GM21526 (cell line): ENCODE measurements around the gene DCDC2B.

ENCODE experiments used
- ATAC-seq: cut with Tn5 transposase; IDR thresholded peaks from one replicate; pipeline ENCODE4 v1.9.1; 2021; ENCODE audit warnings: moderate library complexity; ENCODE audit not compliant: unreplicated experiment, low FRiP score

Gene DCDC2B

GRCh38 chr1:32221980-32222755 is 13.3 kb downstream of the DCDC2B start, which contains the start of the genes EIF3I and TMEM234:
TSS of gene EIF3I (plus strand) at chr1:32222407. CDS start at chr1:32222442, 35 bp downstream.
TSS of gene TMEM234 (minus strand) at chr1:32222353. CDS start at chr1:32222322, 31 bp downstream.
- ATAC-seq, result peak; percentile 89

GRCh38 chr1:32223683-32224082 is 14.8 kb downstream of the DCDC2B start:
- no peak for ATAC-seq

- no peak for ATAC-seq
Observed at GRCh38 chr1:32224285-32224684, 15.4 kb downstream of the DCDC2B start.

GRCh38 chr1:32228771-32229170 is 19.9 kb downstream of the DCDC2B start:
- no peak for ATAC-seq

- ATAC-seq, result no peak
Observed at GRCh38 chr1:32231843-32232432, 23.0 kb downstream of the DCDC2B start.

GRCh38 chr1:32232558-32233304 is 23.8 kb downstream of the DCDC2B start:
- ATAC-seq, result no peak

- no peak for ATAC-seq
Observed at GRCh38 chr1:32234792-32235191, 25.9 kb downstream of the DCDC2B start.

- ATAC-seq, result no peak
Observed at GRCh38 chr1:32239337-32239736, 30.4 kb downstream of the DCDC2B start.

- ATAC-seq, result no peak
Observed at GRCh38 chr1:32239790-32240139, 30.9 kb downstream of the DCDC2B start.

- no peak for ATAC-seq
Observed at GRCh38 chr1:32240140-32240951, 31.5 kb downstream of the DCDC2B start.

- no peak for ATAC-seq
Observed at GRCh38 chr1:32241001-32241763, 32.3 kb downstream of the DCDC2B start.

- ATAC-seq, result no peak
Observed at GRCh38 chr1:32242341-32242851, 33.5 kb downstream of the DCDC2B start.

GRCh38 chr1:32246888-32247273 is 38.0 kb downstream of the DCDC2B start, which contains the start of gene FAM167B:
TSS of gene FAM167B (plus strand) at chr1:32247222. CDS start at chr1:32247422, 200 bp downstream.
- no peak for ATAC-seq

- no peak for ATAC-seq
Observed at GRCh38 chr1:32247452-32247851, 38.6 kb downstream of the DCDC2B start.

GRCh38 chr1:32247983-32248889 is 39.3 kb downstream of the DCDC2B start:
- ATAC-seq, result no peak

GRCh38 chr1:32249831-32250525 is 41.1 kb downstream of the DCDC2B start:
- peak; percentile 39 for ATAC-seq

- ATAC-seq, result no peak
Observed at GRCh38 chr1:32250893-32251716, 42.2 kb downstream of the DCDC2B start, which contains the start of gene LCK. TSS of gene LCK (plus strand) at chr1:32251265. CDS start at chr1:32274330, 23,065 bp downstream.
